Hepatocyte (in vitro differentiated cells): Measurements from ENCODE around the gene FAM72D. TPM values are rescaled to one million over a fixed set of nuclear protein-coding genes. Genes with fewer than 3 reads are reported as not detected.
"Not testable (repeated sequence)": the region's sequence is repeated elsewhere in the genome, so short reads cannot be mapped to it uniquely, and the experiment has no call there.

Source experiments
- DNase-seq: peaks from one replicate; pipeline ENCODE4 v3.0.0-alpha.2; 2016; ENCODE audit warnings: low spot score
- H2AFZ ChIP-seq: fragments of 200-600 bp; sonication (generic); 2 replicates; pipeline ENCODE4 v1.6.0; 2016; ENCODE audit warnings: antibody characterized with exemption, mild to moderate bottlenecking
- H3K27ac ChIP-seq: fragments of 200-600 bp; sonication (generic); 2 replicates; pipeline ENCODE4 v1.5.1; 2016; ENCODE audit warnings: mild to moderate bottlenecking
- H3K27me3 ChIP-seq: fragments of 200-600 bp; sonication (generic); 2 replicates; pipeline ENCODE4 v1.6.1; 2016
- H3K36me3 ChIP-seq: fragments of 200-600 bp; sonication (generic); replicated peaks from 2 replicates; pipeline ENCODE4 v1.5.1; 2016; ENCODE audit warnings: low read depth; ENCODE audit not compliant: insufficient read depth
- H3K4me1 ChIP-seq: fragments of 200-600 bp; sonication (generic); 2 replicates; pipeline ENCODE4 v1.5.1; 2016; ENCODE audit warnings: mild to moderate bottlenecking, moderate library complexity; ENCODE audit not compliant: insufficient read depth
- H3K4me2 ChIP-seq: fragments of 200-600 bp; sonication (generic); 2 replicates; pipeline ENCODE4 v1.6.0; 2016
- H3K4me3 ChIP-seq: fragments of 200-600 bp; sonication (generic); 2 replicates; pipeline ENCODE4 v1.5.1; 2016; ENCODE audit warnings: mild to moderate bottlenecking
- H3K79me2 ChIP-seq: fragments of 200-600 bp; sonication (generic); 2 replicates; pipeline ENCODE4 v1.6.0; 2017; ENCODE audit warnings: mild to moderate bottlenecking
- H3K9me2 ChIP-seq: fragments of 200-600 bp; sonication (generic); replicated peaks from 2 replicates; pipeline ENCODE4 v1.6.0; 2017; ENCODE audit warnings: mild to moderate bottlenecking; ENCODE audit not compliant: insufficient read depth
- H3K9me3 ChIP-seq: fragments of 200-600 bp; sonication (generic); 2 replicates; pipeline ENCODE4 v1.5.1; 2016; ENCODE audit warnings: low read depth, mild to moderate bottlenecking
- H4K20me1 ChIP-seq: fragments of 200-600 bp; sonication (generic); 2 replicates; pipeline ENCODE4 v1.6.0; 2016; ENCODE audit warnings: mild to moderate bottlenecking; ENCODE audit not compliant: insufficient read depth, poor library complexity, severe bottlenecking
- WGBS: methylation state at CpG from one replicate; pipeline ENCODE4 v1.1.6; 2016; ENCODE audit warnings: low lambda C conversion rate; ENCODE audit errors: missing lambda C conversion rate; 5-methylcytosine and 5-hydroxymethylcytosine counted together
- polyA plus RNA-seq: library from polyadenylated mRNA; unstranded; fragments of >200 nt; fragmentation: Nextera tagmentation; extraction: Ambion mirVana; gene quantifications from 2 replicates; pipeline ENCODE4 v1.2.1, GENCODE V29; 2016
- total RNA-seq: library from RNA; depleted of rRNA; stranded (reverse); fragments of >200 nt; gene quantifications from 2 replicates; pipeline ENCODE4 v1.2.3, GENCODE V29; 2014

Gene FAM72D
- total and polyA plus RNA-seq, 2 experiments from 2014 or later = 0.40 to 0.63 TPM

GRCh38 chr1:145114560-145115057, 18.8 kb downstream of the FAM72D start:
- WGBS = no CpG with 5 or more reads among the region's 1 CpG
- not testable (repeated sequence) for H3K27ac ChIP-seq

GRCh38 chr1:145115587-145116493, 20.1 kb downstream of the FAM72D start:
- not testable (repeated sequence) for H3K36me3 ChIP-seq

More at GRCh38 chr1:145114560-145115057, 18.8 kb downstream of the FAM72D start:
- not testable (repeated sequence) for H2AFZ ChIP-seq, H3K4me1 ChIP-seq, H3K9me3 ChIP-seq, H3K27me3 ChIP-seq, H3K4me2 ChIP-seq, H3K36me3 ChIP-seq, H3K4me3 ChIP-seq, DNase-seq, H3K9me2 ChIP-seq, H4K20me1 ChIP-seq, H3K79me2 ChIP-seq

GRCh38 chr1:145119842-145120241, 24.1 kb downstream of the FAM72D start:
- not testable (repeated sequence) for H3K4me2 ChIP-seq, H3K27me3 ChIP-seq, DNase-seq, H4K20me1 ChIP-seq, H2AFZ ChIP-seq, H3K4me1 ChIP-seq, H3K9me2 ChIP-seq, H3K79me2 ChIP-seq, H3K36me3 ChIP-seq, H3K9me3 ChIP-seq, H3K27ac ChIP-seq, H3K4me3 ChIP-seq
- no CpG with 5 or more reads among the region's 3 CpGs for WGBS

More at GRCh38 chr1:145115587-145116493, 20.1 kb downstream of the FAM72D start:
- H4K20me1 ChIP-seq, H3K27me3 ChIP-seq, H3K4me3 ChIP-seq, H3K4me1 ChIP-seq, DNase-seq, H3K27ac ChIP-seq, H3K9me2 ChIP-seq, H3K9me3 ChIP-seq, H3K4me2 ChIP-seq, H2AFZ ChIP-seq, H3K79me2 ChIP-seq: not testable (repeated sequence)
- no CpG with 5 or more reads among the region's 6 CpGs for WGBS

- not testable (repeated sequence) for H3K9me2 ChIP-seq, H3K9me3 ChIP-seq, H4K20me1 ChIP-seq, H3K36me3 ChIP-seq, H3K27ac ChIP-seq, DNase-seq, H3K4me2 ChIP-seq, H3K4me3 ChIP-seq, H3K4me1 ChIP-seq, H3K79me2 ChIP-seq, H2AFZ ChIP-seq, H3K27me3 ChIP-seq
- no CpG with 5 or more reads among the region's 7 CpGs for WGBS
These were observed 26.7 kb downstream of the FAM72D start for GRCh38 chr1:145122344-145123061.

GRCh38 chr1:145123062-145123395, 27.3 kb downstream of the FAM72D start:
- H3K4me1 ChIP-seq, H2AFZ ChIP-seq, H3K9me2 ChIP-seq: not testable (repeated sequence)

DNA sequence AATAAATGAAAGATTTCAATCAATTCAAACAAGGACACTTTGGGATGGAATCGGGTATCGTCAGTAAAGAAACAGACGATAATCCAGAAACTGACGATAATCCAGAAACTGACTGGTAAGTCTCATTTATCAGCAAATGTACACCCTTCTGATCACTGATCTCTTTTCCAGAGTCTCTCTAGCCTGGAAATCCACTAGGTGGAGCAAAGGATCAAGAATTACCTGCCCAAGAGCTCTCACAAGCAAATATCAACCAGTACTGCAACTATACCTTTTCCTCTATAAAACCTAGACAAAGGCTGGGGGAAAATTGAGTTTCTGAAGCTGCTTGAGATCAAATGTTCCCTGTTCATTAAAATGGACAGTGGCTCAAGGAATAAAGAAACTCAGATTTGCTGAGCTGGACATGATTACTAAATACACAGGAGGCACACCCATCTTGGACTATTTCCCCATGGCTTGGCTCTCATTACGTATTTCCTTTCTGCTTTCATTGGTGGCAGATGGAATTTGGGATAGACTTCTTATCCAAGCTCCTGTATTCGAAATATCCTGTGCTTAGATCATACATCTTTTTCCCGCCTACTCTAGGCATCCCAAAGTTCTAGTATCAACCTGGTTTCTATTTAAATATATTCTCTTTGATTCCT, 28.3 kb downstream of the FAM72D start:
- no CpG with 5 or more reads among the region's 7 CpGs for WGBS

More at GRCh38 chr1:145123062-145123395, 27.3 kb downstream of the FAM72D start:
- not testable (repeated sequence) for H3K36me3 ChIP-seq, H3K27ac ChIP-seq, H3K9me3 ChIP-seq, H3K4me3 ChIP-seq, H4K20me1 ChIP-seq, DNase-seq, H3K4me2 ChIP-seq, H3K27me3 ChIP-seq, H3K79me2 ChIP-seq
- WGBS = no CpG with 5 or more reads among the region's 1 CpG

GRCh38 chr1:145125112-145125511, 29.3 kb downstream of the FAM72D start:
- H2AFZ ChIP-seq, H3K79me2 ChIP-seq, H3K9me3 ChIP-seq, H3K27me3 ChIP-seq, DNase-seq, H3K9me2 ChIP-seq, H4K20me1 ChIP-seq, H3K4me2 ChIP-seq, H3K36me3 ChIP-seq, H3K27ac ChIP-seq, H3K4me3 ChIP-seq, H3K4me1 ChIP-seq: not testable (repeated sequence)
- no CpG with 5 or more reads among the region's 1 CpG for WGBS

More for the DNA sequence above, 28.3 kb downstream of the FAM72D start:
- H4K20me1 ChIP-seq, H3K36me3 ChIP-seq, H2AFZ ChIP-seq, H3K9me2 ChIP-seq, H3K4me3 ChIP-seq, H3K27me3 ChIP-seq, H3K27ac ChIP-seq, DNase-seq, H3K79me2 ChIP-seq, H3K4me1 ChIP-seq, H3K4me2 ChIP-seq, H3K9me3 ChIP-seq: not testable (repeated sequence)

DNA sequence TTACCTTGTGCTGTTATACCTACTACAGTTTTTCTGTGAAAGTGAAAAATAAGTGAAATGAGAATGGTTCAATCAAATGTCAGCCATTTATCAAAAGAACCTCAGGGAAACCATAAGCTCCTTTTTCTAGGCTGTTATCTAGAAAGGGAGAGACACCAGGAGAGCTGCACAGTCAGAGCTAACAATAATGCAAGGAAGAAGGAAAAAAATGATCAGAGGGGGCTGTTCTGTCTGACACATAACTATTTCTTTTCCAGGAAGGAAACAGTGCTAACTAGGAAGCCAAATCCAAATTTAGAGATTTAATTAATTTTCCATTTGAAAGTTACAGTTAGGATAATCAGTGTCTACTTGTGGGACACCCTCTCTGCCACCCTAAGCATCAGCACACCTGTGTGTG, 31.4 kb downstream of the FAM72D start:
- H3K79me2 ChIP-seq, H3K9me2 ChIP-seq, H3K27ac ChIP-seq, H3K4me2 ChIP-seq, H3K4me3 ChIP-seq, H3K9me3 ChIP-seq, H3K36me3 ChIP-seq, H4K20me1 ChIP-seq, H3K27me3 ChIP-seq, H3K4me1 ChIP-seq, DNase-seq, H2AFZ ChIP-seq: not testable (repeated sequence)
